Measurements from ENCODE around the gene MAGIX. TPM values are rescaled to one million over a fixed set of nuclear protein-coding genes. Genes with fewer than 3 reads are reported as not detected.

Gene MAGIX
- total RNA-seq, 1 experiment from 2014 or later, result 1.2 TPM

DNA sequence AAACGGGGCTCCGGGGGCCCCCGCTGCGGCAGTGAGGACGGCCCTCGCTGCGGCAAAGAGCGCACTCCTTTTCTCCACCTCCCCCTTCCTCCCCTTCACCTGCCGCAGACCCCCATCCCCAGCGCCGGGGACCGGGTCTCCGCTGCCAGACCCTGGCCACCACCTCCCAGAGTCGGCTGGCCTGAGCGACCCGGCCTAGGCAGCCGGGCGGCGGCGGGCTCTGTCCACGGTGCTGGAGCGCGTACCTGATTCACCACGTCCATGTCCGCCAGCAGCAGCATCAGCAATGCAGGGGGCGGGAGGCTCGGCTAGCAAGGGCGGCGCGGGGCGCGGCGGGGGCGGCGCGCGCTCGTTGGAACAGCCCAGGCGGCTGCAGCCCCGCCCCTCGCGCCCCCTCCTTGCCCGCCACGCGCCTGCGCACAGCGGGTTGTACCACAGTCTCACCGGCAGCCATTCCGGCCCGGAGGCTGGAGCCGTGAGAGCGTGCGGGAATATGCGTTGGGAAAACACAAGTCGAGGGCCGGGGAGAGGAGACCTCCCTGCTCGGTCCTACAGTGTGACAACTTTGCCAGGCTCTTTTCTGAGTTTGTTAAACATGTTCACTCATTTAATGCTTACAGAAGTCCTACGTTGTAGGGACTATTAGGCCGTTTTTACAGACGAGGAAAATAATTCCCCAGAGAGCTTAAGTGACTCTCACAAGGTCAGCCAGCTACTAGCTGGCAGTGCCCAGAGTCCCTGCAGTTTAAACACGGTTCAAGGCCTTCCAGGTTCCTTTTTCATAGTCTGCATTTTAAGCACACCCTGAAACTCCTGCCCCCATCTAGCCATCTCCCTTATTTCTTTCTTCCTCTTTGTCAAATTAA, 37.6 kb downstream of the MAGIX start, which contains the start of gene SYP (continued):
- TF ChIP-seq NFYB (CRISPR knock-in tag; conservative IDR thresholded peaks at IDR 0.05; ENCODE audit: low read depth), result 0 out of 2 replicates have a peak, but pooled peaks have one; percentile 24
- TF ChIP-seq, protein P1, sequence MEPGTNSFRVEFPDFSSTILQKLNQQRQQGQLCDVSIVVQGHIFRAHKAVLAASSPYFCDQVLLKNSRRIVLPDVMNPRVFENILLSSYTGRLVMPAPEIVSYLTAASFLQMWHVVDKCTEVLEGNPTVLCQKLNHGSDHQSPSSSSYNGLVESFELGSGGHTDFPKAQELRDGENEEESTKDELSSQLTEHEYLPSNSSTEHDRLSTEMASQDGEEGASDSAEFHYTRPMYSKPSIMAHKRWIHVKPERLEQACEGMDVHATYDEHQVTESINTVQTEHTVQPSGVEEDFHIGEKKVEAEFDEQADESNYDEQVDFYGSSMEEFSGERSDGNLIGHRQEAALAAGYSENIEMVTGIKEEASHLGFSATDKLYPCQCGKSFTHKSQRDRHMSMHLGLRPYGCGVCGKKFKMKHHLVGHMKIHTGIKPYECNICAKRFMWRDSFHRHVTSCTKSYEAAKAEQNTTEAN (CRISPR knock-in tag; IDR thresholded peaks at IDR 0.05), result 0 out of 2 replicates have a peak, but pooled peaks have one; percentile 19
- no peak for TF ChIP-seq CREB1 (CRISPR knock-in tag; IDR thresholded peaks at IDR 0.05)
- 0 out of 2 replicates have a peak, but pooled peaks have one; percentile 16 for TF ChIP-seq ESRRA (CRISPR knock-in tag; IDR thresholded peaks at IDR 0.05; ENCODE audit: borderline replicate concordance)
- TF ChIP-seq ZBTB21 (CRISPR knock-in tag; IDR thresholded peaks at IDR 0.05; ENCODE audit: borderline replicate concordance), result peak; percentile 48; the same call in 1 of the 2 replicates
- TF ChIP-seq TEAD1 (CRISPR knock-in tag; IDR thresholded peaks at IDR 0.05), result peak; percentile 75; the same call in 1 of the 2 replicates
- no peak; the same call in 1 of the 2 replicates for TF ChIP-seq USF1 (CRISPR knock-in tag; IDR thresholded peaks at IDR 0.05)
- TF ChIP-seq ZNF138 (CRISPR knock-in tag; conservative IDR thresholded peaks at IDR 0.05), result no peak
- TF ChIP-seq SOX15 (CRISPR knock-in tag; IDR thresholded peaks at IDR 0.05), result no peak
- TF ChIP-seq, protein P2, sequence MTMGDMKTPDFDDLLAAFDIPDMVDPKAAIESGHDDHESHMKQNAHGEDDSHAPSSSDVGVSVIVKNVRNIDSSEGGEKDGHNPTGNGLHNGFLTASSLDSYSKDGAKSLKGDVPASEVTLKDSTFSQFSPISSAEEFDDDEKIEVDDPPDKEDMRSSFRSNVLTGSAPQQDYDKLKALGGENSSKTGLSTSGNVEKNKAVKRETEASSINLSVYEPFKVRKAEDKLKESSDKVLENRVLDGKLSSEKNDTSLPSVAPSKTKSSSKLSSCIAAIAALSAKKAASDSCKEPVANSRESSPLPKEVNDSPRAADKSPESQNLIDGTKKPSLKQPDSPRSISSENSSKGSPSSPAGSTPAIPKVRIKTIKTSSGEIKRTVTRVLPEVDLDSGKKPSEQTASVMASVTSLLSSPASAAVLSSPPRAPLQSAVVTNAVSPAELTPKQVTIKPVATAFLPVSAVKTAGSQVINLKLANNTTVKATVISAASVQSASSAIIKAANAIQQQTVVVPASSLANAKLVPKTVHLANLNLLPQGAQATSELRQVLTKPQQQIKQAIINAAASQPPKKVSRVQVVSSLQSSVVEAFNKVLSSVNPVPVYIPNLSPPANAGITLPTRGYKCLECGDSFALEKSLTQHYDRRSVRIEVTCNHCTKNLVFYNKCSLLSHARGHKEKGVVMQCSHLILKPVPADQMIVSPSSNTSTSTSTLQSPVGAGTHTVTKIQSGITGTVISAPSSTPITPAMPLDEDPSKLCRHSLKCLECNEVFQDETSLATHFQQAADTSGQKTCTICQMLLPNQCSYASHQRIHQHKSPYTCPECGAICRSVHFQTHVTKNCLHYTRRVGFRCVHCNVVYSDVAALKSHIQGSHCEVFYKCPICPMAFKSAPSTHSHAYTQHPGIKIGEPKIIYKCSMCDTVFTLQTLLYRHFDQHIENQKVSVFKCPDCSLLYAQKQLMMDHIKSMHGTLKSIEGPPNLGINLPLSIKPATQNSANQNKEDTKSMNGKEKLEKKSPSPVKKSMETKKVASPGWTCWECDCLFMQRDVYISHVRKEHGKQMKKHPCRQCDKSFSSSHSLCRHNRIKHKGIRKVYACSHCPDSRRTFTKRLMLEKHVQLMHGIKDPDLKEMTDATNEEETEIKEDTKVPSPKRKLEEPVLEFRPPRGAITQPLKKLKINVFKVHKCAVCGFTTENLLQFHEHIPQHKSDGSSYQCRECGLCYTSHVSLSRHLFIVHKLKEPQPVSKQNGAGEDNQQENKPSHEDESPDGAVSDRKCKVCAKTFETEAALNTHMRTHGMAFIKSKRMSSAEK (CRISPR knock-in tag; IDR thresholded peaks at IDR 0.05; ENCODE audit: borderline replicate concordance), result no peak
- no peak for TF ChIP-seq CBFB (CRISPR knock-in tag; IDR thresholded peaks at IDR 0.05; ENCODE audit: low read depth)
- TF ChIP-seq, protein P3, sequence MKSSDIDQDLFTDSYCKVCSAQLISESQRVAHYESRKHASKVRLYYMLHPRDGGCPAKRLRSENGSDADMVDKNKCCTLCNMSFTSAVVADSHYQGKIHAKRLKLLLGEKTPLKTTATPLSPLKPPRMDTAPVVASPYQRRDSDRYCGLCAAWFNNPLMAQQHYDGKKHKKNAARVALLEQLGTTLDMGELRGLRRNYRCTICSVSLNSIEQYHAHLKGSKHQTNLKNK (CRISPR knock-in tag; IDR thresholded peaks at IDR 0.05), result no peak

GRCh38 chrX:49202022-49202421, 39.5 kb downstream of the MAGIX start:
- no peak for ATAC-seq
- Mint-ChIP-seq H3K27ac (no peak overlapping the region), H3K27me3 (ENCODE audit: low read depth) (no peaks in the 10 kb centered on the region; the same call in 1 of the 2 replicates), H3K4me3 (no peak overlapping the region), H3K4me1 (peaks cover 18% of the 10 kb centered on the region), H3K36me3 (no peaks in the 10 kb centered on the region), H3K9me3 (no peaks in the 10 kb centered on the region)
- CTCF ChIA-PET, result no interaction called here
- POLR2A ChIA-PET, result no interaction called here
- DNase-seq (ENCODE audit: low spot score), result no peak
- no peak for TF ChIP-seq FOXP4 (CRISPR knock-in tag; IDR thresholded peaks at IDR 0.05)
- no peak for TF ChIP-seq ZNF232 (CRISPR knock-in tag; IDR thresholded peaks at IDR 0.05)
- TF ChIP-seq, protein P4, sequence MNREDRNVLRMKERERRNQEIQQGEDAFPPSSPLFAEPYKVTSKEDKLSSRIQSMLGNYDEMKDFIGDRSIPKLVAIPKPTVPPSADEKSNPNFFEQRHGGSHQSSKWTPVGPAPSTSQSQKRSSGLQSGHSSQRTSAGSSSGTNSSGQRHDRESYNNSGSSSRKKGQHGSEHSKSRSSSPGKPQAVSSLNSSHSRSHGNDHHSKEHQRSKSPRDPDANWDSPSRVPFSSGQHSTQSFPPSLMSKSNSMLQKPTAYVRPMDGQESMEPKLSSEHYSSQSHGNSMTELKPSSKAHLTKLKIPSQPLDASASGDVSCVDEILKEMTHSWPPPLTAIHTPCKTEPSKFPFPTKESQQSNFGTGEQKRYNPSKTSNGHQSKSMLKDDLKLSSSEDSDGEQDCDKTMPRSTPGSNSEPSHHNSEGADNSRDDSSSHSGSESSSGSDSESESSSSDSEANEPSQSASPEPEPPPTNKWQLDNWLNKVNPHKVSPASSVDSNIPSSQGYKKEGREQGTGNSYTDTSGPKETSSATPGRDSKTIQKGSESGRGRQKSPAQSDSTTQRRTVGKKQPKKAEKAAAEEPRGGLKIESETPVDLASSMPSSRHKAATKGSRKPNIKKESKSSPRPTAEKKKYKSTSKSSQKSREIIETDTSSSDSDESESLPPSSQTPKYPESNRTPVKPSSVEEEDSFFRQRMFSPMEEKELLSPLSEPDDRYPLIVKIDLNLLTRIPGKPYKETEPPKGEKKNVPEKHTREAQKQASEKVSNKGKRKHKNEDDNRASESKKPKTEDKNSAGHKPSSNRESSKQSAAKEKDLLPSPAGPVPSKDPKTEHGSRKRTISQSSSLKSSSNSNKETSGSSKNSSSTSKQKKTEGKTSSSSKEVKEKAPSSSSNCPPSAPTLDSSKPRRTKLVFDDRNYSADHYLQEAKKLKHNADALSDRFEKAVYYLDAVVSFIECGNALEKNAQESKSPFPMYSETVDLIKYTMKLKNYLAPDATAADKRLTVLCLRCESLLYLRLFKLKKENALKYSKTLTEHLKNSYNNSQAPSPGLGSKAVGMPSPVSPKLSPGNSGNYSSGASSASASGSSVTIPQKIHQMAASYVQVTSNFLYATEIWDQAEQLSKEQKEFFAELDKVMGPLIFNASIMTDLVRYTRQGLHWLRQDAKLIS (CRISPR knock-in tag; IDR thresholded peaks at IDR 0.05; ENCODE audit: borderline replicate concordance), result no peak
- TF ChIP-seq JUN (CRISPR knock-in tag; IDR thresholded peaks at IDR 0.05), result no peak
- TF ChIP-seq, protein P5, sequence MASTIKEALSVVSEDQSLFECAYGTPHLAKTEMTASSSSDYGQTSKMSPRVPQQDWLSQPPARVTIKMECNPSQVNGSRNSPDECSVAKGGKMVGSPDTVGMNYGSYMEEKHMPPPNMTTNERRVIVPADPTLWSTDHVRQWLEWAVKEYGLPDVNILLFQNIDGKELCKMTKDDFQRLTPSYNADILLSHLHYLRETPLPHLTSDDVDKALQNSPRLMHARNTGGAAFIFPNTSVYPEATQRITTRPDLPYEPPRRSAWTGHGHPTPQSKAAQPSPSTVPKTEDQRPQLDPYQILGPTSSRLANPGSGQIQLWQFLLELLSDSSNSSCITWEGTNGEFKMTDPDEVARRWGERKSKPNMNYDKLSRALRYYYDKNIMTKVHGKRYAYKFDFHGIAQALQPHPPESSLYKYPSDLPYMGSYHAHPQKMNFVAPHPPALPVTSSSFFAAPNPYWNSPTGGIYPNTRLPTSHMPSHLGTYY (CRISPR knock-in tag; IDR thresholded peaks at IDR 0.05), result no peak
- no peak for TF ChIP-seq ATF3 (CRISPR knock-in tag; conservative IDR thresholded peaks at IDR 0.05)
- no peak for TF ChIP-seq ZSCAN18 (CRISPR knock-in tag; IDR thresholded peaks at IDR 0.05)
